ENCODE measurements around the gene SYNE4. TPM values are rescaled to one million over a fixed set of nuclear protein-coding genes. Genes with fewer than 3 reads are reported as not detected.

SYNE4 gene
- total and polyA plus RNA-seq, 9 of the 15 experiments (the other 6 are each of a cell fraction or from before 2014, with no cell fraction given), result 0.03 to 0.65 (median 0.29) TPM

DNA sequence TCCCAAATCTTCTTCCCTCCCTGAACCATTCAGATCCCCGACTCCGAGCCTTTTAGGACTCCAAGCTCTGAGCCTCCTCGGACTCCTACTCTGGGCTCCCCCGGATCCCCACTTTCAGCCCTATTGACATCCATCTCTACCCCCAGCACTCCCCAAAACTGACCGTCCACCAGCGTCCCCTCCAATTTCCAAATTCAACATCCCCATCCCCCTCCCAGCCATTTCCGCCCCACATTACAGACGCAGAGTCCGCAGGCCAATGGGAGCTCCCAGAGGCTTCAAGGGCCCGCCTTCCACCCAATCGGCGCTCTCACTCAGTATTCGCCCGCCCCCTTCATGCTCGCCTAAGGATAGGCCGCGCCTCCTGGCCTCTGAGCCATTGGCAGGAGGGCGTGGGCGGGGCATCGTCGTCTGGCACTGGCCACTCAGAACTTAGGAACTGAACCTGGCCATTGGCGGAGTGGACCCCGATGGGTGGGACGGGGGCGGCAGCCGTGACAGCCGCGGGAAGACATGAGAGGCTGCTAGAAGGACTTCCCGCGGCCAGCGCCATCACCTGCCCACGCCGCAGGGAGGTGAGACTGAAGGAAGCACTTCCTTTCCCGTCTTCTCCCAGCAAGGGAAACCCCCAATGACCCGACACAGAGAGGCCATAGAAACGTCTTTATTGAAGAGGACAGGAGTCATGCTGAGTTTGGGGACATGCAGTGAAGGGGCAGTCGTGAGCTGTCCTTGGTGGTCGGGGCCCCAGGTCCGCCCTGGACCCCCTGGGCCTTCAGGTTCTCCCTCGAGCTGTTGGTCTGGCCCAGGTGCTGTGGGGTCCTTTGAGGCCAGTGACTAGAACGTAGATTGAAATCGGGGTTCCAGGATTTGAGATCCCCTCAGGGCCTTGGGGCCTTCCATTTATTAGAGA is 5.7 kb upstream of the SYNE4 start, which contains the start of gene ALKBH6 (continued):
- TF ChIP-seq ZFP30 (CRISPR knock-in tag; IDR thresholded peaks at IDR 0.05; ENCODE audit: borderline replicate concordance) (no peak), XRCC5 (IDR thresholded peaks at IDR 0.05; ENCODE audit: low read depth, low read length) (no peak), BACH1 (tag; IDR thresholded peaks at IDR 0.05) (no peak), NCOR1 (IDR thresholded peaks at IDR 0.05) (no peak), ATF4 (CRISPR knock-in tag; IDR thresholded peaks at IDR 0.05) (no peak), CEBPB (tag; IDR thresholded peaks at IDR 0.05) (no peak), ZNF224 (CRISPR knock-in tag; IDR thresholded peaks at IDR 0.05) (no peak), HEY1 (CRISPR knock-in tag; IDR thresholded peaks at IDR 0.05; ENCODE audit: borderline replicate concordance) (no peak), TAF9B (IDR thresholded peaks at IDR 0.05; ENCODE audit: partially characterized antibody) (peak; percentile 72), ZNF12 (CRISPR knock-in tag; IDR thresholded peaks at IDR 0.05) (0 out of 2 replicates have a peak, but pooled peaks have one; percentile 50), ZNF316 (IDR thresholded peaks at IDR 0.05) (no peak), ZNF280B (CRISPR knock-in tag; IDR thresholded peaks at IDR 0.05) (no peak), POLR2AphosphoS5 (IDR thresholded peaks at IDR 0.05; ENCODE audit: control insufficient read depth, insufficient read depth, low read depth, low read length) (peak; percentile 14), PRMT5 (CRISPR knock-in tag; IDR thresholded peaks at IDR 0.05) (no peak), SNAPC5 (CRISPR knock-in tag; IDR thresholded peaks at IDR 0.05) (no peak), HOMEZ (CRISPR knock-in tag; IDR thresholded peaks at IDR 0.05) (no peak), TGIF2 (CRISPR knock-in tag; IDR thresholded peaks at IDR 0.05) (no peak), DACH1 (IDR thresholded peaks at IDR 0.05; ENCODE audit: partially characterized antibody) (no peak), NRF1 (conservative IDR thresholded peaks at IDR 0.05 in 1 of 2, IDR thresholded peaks at IDR 0.05 in 1 of 2) (peak; percentile 79 to 82), RB1 (IDR thresholded peaks at IDR 0.05; ENCODE audit: low read depth) (peak; percentile 74; the same call in 1 of the 2 replicates), PHB2 (IDR thresholded peaks at IDR 0.05; ENCODE audit: low read depth) (no peak)
- TF ChIP-seq, protein P1, sequence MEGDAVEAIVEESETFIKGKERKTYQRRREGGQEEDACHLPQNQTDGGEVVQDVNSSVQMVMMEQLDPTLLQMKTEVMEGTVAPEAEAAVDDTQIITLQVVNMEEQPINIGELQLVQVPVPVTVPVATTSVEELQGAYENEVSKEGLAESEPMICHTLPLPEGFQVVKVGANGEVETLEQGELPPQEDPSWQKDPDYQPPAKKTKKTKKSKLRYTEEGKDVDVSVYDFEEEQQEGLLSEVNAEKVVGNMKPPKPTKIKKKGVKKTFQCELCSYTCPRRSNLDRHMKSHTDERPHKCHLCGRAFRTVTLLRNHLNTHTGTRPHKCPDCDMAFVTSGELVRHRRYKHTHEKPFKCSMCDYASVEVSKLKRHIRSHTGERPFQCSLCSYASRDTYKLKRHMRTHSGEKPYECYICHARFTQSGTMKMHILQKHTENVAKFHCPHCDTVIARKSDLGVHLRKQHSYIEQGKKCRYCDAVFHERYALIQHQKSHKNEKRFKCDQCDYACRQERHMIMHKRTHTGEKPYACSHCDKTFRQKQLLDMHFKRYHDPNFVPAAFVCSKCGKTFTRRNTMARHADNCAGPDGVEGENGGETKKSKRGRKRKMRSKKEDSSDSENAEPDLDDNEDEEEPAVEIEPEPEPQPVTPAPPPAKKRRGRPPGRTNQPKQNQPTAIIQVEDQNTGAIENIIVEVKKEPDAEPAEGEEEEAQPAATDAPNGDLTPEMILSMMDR (IDR thresholded peaks at IDR 0.05 in 2 of 3, conservative IDR thresholded peaks at IDR 0.05 in 1 of 3; ENCODE audit: insufficient read depth in 2 of 3, low read depth in 1 of 3, low read length in 3 of 3), result no peak

Data from K562 (cell line).